SK-N-SH treated with all-trans-retinoic acid at 6 μM for 48 hours (cell line): Measurements from ENCODE around the gene ATP8A2.

Experiments used
- BACH2 ChIP-seq: fragments of 250-450 bp; sonication (Bioruptor Pico); IDR thresholded peaks from 2 replicates; pipeline ENCODE4 v1.9.0; 2021; ENCODE audit warnings: mild to moderate bottlenecking, borderline replicate concordance
- ESRRG ChIP-seq: fragments of 250-450 bp; sonication (Bioruptor Pico); IDR thresholded peaks from 2 replicates; pipeline ENCODE4 v1.6.1; 2021; ENCODE audit warnings: mild to moderate bottlenecking
- GLIS3 ChIP-seq: fragments of 250-450 bp; sonication (Bioruptor Pico); IDR thresholded peaks from 2 replicates; pipeline ENCODE4 v1.5.0; 2020; ENCODE audit warnings: mild to moderate bottlenecking, moderate library complexity
- ISL1 ChIP-seq: fragments of 250-450 bp; sonication (Bioruptor Pico); IDR thresholded peaks from 2 replicates; pipeline ENCODE4 v2.1.2; 2022; ENCODE audit warnings: mild to moderate bottlenecking, moderate library complexity
- PATZ1 ChIP-seq: fragments of 250-450 bp; sonication (Bioruptor Pico); IDR thresholded peaks from 2 replicates; pipeline ENCODE4 v1.8.0; 2020; ENCODE audit warnings: mild to moderate bottlenecking, moderate library complexity, borderline replicate concordance
- RARB ChIP-seq: fragments of 250-450 bp; sonication (Bioruptor Pico); IDR thresholded peaks from 2 replicates; pipeline ENCODE4 v1.8.0; 2021; ENCODE audit warnings: mild to moderate bottlenecking, moderate library complexity
- SNAI2 ChIP-seq: fragments of 250-450 bp; sonication (Bioruptor Pico); IDR thresholded peaks from 2 replicates; pipeline ENCODE4 v1.5.0; 2020; ENCODE audit warnings: mild to moderate bottlenecking, moderate library complexity
- TSHZ2 ChIP-seq: fragments of 250-450 bp; sonication (Bioruptor Pico); IDR thresholded peaks from 2 replicates; pipeline ENCODE4 v1.5.0; 2020; ENCODE audit warnings: mild to moderate bottlenecking, moderate library complexity
- ZFP3 ChIP-seq: fragments of 250-450 bp; sonication (Bioruptor Pico); IDR thresholded peaks from 2 replicates; pipeline ENCODE4 v1.5.0; 2020; ENCODE audit warnings: mild to moderate bottlenecking, moderate library complexity
- ZNF565 ChIP-seq: fragments of 450-650 bp; formaldehyde crosslinking; conservative IDR thresholded peaks from 2 replicates; pipeline ENCODE4 v1.5.0; 2020; ENCODE audit warnings: low read depth, mild to moderate bottlenecking, moderate library complexity
- ZNF8 ChIP-seq: fragments of 450-650 bp; formaldehyde crosslinking; IDR thresholded peaks from 2 replicates; pipeline ENCODE4 v1.5.0; 2020; ENCODE audit warnings: mild to moderate bottlenecking, moderate library complexity

GRCh38 chr13:25800523-25800922 lies 428.7 kb downstream of the ATP8A2 start:
- TF ChIP-seq ESRRG (CRISPR knock-in tag): no peak
- TF ChIP-seq ISL1: no peak
- TF ChIP-seq ZNF8 (CRISPR knock-in tag): no peak
- TF ChIP-seq PATZ1: no peak
- no peak for TF ChIP-seq SNAI2 (CRISPR knock-in tag)
- TF ChIP-seq TSHZ2 (CRISPR knock-in tag): no peak
- TF ChIP-seq ZNF565: no peak
- no peak for TF ChIP-seq ZFP3 (CRISPR knock-in tag)
- no peak for TF ChIP-seq GLIS3 (CRISPR knock-in tag)
- no peak for TF ChIP-seq RARB (CRISPR knock-in tag)
- TF ChIP-seq BACH2 (CRISPR knock-in tag): no peak
